ENCODE measurements around the gene PDZRN3.

PDZRN3 gene

GRCh38 chr3:73509816-73510215 lies 114.9 kb downstream of the PDZRN3 start:
- no peak overlapping the region for H3K27ac ChIP-seq
- TF ChIP-seq CTCF (conservative IDR thresholded peaks at IDR 0.05) (no peak), ZFX (IDR thresholded peaks at IDR 0.05) (no peak)

- H3K27ac ChIP-seq: no peak overlapping the region
- TF ChIP-seq CTCF (conservative IDR thresholded peaks at IDR 0.05): no peak
- TF ChIP-seq ZFX (IDR thresholded peaks at IDR 0.05): no peak
Observed at GRCh38 chr3:73509066-73509465, 115.7 kb downstream of the PDZRN3 start.

- no peak for TF ChIP-seq ZFX (IDR thresholded peaks at IDR 0.05)
- peak; percentile 81 for TF ChIP-seq CTCF (conservative IDR thresholded peaks at IDR 0.05)
- H3K27ac ChIP-seq: no peak overlapping the region
Observed at GRCh38 chr3:73508330-73508954, 116.3 kb downstream of the PDZRN3 start.

- TF ChIP-seq CTCF (conservative IDR thresholded peaks at IDR 0.05) (no peak), ZFX (IDR thresholded peaks at IDR 0.05) (no peak)
- H3K27ac ChIP-seq: no peak overlapping the region
Observed at GRCh38 chr3:73504852-73505251, 119.9 kb downstream of the PDZRN3 start.

GRCh38 chr3:73504239-73504638 lies 120.5 kb downstream of the PDZRN3 start:
- no peak for TF ChIP-seq ZFX (IDR thresholded peaks at IDR 0.05)
- TF ChIP-seq CTCF (conservative IDR thresholded peaks at IDR 0.05): no peak
- H3K27ac ChIP-seq: no peak overlapping the region

GRCh38 chr3:73503781-73504180 lies 121.0 kb downstream of the PDZRN3 start:
- TF ChIP-seq ZFX (IDR thresholded peaks at IDR 0.05) (no peak), CTCF (conservative IDR thresholded peaks at IDR 0.05) (no peak)
- no peak overlapping the region for H3K27ac ChIP-seq

- H3K27ac ChIP-seq: no peak overlapping the region
- TF ChIP-seq CTCF (conservative IDR thresholded peaks at IDR 0.05) (peak; percentile 86), ZFX (IDR thresholded peaks at IDR 0.05) (no peak)
Observed at GRCh38 chr3:73502609-73503583, 121.8 kb downstream of the PDZRN3 start.
